Measurements from ENCODE around the gene PSMG2.

- no peak for TF ChIP-seq CTCF (IDR thresholded peaks at IDR 0.05)
- no peak for TF ChIP-seq ZFX (IDR thresholded peaks at IDR 0.05; ENCODE audit: borderline replicate concordance)
These were observed 34.8 kb upstream of the PSMG2 start for GRCh38 chr18:12668041-12668440.

All from 22Rv1 (cell line).